ENCODE data around the gene SCCPDH.

GRCh38 chr1:246681900-246682895, 42.0 kb upstream of the SCCPDH start:
- TF ChIP-seq ELK1 (IDR thresholded peaks at IDR 0.05; ENCODE audit: low read depth, low read length): no peak
- no peak for TF ChIP-seq CTCF (IDR thresholded peaks at IDR 0.05)

Measured in A549 (cell line).